Measurements from ENCODE around the gene HIVEP3.

HIVEP3 gene

DNA sequence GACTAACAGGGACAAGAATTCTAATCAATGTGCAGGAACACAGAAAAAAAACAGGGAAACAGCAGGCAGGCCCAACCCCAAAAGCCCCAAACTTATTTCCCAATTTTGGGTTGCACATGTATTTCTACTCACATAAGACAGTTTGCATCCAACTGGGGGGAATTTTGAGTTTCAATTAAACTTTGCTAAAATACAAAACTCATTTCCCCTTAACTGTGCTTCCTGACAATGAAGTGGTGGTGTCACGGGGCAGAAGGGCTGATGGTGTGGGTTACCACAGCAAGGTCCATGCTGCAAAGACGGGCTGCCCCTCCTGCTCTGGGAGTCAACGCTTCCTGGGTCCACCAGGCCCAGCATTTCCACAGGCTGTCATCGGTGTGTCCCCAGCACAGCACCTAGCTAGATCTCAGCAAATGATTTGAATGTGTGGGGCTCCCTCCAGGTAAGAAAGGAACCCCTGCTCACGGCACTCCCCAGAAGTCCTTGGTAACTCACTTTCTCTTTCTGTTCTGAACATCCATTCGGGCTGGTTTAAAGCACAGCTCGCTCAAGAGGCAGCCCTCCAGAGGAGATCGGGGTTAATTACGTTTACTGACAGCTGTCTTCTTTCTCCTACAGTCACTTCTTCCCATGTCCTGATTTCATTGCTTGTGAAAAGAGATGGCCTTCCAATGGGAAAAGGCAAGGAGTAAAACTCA is 27.4 kb downstream of the HIVEP3 start:
- peak; percentile 69 for DNase-seq

DNA sequence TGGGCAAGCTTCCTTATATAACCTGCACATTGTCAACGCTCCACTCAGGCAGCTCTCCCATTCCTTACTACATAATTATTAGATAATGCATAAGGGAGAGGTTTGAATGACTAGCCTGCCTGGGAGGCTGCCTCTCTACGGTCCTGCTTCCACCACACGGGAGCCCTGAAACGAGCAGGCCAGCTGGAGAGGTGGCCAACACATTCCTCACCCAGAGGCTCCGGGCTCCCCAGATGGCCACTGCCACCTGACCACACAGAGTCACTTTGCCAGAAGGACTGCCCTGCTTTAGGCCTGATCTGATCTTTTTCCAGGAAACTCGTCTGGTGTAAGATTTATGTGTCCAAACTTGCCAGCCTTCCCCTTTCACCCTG is 27.9 kb downstream of the HIVEP3 start:
- DNase-seq: no peak

DNA sequence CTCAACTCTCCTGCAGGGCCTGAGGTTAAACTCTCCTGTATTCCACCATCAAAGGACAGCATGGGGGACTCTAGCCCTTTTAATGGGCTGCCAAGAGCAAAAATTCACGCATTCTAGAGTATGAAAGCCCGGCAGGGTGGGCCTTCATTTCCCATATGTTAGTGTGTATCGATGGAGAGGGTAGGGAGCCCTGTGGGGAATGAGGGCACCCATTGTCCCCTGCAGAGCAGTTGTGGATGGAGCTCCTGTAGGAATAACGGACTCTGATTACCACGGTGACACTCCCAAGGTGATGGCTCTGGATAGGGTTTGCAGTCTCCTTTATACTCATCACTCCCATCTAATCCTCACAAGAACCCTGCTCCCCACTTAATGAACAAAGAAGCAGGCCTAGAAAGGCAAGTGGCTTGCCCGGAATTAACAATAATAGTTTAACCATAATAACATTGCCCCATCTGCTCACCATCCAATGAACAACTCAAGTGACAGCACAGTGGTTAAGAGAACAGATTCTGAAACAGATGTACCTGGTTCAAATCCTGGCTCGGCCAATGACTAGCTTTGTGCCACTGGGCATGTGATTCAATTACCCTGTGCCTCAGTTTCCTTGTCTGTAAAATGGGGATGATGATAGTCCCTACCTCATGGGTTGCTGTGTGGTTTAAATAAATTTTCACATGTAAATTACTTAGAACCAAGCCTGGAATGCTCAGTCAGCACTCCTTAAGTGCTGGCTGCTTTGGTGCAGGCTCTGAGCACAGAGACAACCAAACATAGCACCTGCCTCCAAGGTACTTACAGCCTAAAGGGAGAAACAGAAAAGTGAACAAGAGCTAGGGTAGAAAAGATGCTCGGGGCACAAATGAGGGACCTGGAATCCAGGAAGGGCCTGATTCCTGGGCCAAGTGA is 29.0 kb downstream of the HIVEP3 start:
- DNase-seq: no peak

DNA sequence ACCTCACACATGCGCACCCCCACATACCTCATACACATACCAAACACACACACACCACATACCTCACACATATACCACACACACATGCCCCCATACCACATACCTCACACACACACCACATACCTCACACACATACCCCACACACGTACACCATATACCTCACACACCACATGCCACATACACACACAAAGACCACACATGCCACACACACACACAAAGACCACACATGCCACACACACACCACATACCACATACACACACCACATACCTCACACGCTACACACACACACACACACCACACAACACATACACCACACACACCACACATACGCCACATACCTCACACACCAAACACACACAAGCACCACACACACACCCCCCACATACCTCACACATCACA is 30.0 kb downstream of the HIVEP3 start:
- no peak for DNase-seq

DNA sequence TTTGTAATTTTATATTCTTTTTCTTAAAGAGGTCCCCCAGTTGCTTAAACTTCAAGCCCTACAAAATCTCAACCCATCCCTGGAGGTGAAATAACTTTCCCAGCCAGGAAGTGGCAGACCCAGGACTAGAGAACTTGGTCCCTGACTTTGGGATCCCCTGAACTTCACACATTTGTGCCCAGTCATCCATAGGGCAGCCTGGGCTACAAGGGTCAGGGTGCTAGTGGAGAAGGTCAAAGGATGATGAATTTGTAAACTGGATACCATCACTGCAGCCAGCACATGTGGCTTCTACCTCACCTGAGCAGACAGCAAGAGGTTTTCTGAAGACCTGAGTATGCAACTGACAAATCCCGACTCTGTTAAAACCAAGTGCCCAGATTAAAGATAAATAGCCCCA is 31.4 kb downstream of the HIVEP3 start:
- no peak for DNase-seq

DNA sequence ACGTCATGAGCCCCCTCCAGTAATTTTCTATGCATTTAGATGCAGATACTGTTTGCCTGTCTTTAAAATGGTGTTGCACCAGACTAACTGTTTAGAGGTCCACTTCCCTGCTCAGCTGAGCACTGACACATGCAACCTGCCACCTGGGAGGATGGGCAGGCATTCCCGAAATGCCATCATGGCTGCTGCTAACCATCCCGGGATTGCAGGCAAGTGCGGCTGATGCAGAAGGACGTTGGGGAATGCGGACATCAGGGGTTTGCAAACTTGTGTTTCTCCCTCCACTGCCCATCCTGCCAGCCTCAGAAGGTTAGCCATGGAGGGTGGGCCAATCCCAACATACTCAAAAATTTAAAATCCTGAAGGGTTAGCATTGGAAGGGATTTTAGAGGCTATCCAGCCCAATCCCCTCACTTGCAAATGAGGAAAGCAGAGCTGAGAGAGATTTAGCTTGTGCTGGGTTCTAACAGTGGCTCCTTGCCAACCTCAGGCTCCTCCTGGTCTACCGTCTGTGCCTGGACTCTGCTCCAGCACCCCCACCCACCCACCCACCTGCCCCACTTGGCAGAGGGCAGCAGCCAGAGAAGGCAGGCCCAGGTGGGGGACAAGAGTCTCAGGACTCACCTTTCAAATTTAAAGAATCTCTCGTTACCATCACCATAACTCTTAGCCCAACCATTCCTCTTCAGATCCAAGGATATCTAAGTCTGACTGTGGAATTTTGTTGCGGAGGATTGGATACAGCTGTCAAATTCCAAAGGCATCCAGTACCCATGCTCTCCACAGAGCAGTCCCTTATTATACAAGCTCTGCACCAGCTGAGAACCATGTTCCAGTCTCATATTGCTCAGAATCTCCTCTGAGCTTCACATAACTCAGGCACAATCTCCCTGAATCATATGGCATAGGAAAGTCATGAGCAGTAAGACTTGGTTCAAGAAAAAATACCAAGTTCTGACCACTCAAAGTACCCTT is 34.2 kb downstream of the HIVEP3 start:
- no peak for DNase-seq

DNA sequence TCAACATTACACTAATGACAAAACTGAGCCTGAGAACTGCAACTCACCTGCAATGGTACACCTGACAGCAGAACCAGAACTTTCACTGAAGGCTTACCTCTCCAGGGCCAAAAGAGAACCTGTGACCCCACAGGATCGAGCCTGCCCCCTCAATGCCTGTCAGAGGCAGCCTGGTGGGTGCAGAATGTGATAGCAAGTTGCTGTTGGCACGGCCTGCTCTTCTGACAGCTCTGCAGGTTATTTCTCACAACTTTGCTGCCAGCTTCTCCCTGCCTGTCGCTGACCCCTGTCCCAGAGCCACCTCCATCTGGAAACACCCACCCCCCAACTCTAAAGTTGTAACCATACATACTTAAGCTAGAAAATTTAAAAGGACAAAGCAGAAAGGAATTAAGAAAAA is 35.2 kb downstream of the HIVEP3 start:
- no peak for DNase-seq

DNA sequence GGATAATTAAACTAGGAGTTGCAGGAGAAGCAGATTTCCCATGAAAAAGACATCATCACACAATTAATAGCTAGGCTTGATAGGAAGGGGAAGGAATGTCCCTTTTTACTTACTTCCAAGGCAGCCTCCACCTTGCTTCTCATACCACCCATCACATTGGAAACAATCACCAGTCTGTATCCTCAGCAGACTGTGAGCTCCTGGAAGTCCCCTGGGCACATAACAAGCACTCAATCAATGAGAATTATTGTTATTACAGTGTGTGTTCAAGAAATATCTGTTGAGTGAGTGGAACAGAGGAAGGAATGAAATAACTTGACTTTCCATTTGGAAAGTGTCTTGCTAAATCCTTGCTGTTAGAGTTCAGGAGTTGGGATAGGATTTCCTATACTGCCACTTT is 36.2 kb downstream of the HIVEP3 start:
- no peak for DNase-seq

DNA sequence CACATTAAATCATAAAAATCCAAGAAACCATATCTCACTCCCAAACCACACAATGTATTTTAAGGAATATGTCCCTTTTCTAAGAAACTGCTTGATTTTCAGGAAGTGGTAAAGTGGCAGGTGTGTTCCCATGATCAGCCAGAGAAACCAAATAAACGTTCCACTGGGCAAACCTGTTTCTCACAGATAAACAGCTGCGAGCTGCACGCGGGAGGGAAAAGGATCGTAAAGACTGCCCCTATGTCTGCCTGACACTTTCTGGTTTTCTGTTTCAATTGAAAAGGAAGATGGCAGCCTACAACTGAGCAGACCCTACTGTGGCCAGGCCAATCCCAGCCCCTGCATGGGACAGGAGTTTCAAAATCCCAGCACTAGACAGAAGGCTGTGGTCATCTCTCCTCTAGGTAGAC is 36.6 kb downstream of the HIVEP3 start:
- DNase-seq: peak; percentile 38

DNA sequence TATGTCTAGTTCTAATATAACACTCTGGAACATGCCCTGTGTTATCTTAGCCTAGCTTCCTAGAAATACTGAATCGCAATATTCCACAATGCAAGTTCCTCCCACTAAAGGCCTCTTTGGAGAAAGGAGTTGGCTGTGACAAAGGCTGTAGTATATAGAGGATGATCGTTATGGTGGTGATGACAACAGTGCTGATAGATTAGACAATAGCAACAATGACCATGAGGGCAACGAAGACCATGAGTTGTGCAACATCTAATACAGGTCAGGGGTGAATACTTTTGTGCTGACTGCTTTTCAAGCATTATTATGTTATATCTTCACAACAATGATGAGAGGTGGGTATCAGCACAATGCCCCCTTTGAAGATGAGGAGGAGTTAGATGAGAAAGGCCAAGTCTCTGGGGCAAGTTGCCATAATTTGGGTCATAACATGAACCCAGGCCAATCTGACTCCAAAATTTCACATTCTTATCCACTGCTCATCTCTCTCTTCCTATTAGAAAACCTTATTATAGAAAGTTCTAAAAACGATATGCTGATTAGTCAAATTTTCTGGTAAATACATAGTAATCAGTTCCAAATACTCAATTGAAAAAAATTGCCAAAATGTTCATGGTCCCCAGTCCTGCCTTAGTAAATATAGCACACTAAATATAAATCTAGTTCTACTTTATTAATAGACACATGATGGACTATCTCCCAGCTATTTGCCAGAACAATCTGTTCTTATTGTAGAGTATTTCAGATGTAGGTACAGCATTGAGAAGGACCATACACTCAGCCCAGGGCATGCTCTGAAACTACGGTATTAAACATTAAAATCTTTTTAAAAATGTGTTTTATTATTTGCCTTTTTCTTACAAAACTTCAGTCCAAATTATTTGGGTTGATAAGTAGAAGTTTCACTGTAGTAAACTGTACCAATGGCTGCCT is 37.5 kb downstream of the HIVEP3 start:
- DNase-seq: no peak

DNA sequence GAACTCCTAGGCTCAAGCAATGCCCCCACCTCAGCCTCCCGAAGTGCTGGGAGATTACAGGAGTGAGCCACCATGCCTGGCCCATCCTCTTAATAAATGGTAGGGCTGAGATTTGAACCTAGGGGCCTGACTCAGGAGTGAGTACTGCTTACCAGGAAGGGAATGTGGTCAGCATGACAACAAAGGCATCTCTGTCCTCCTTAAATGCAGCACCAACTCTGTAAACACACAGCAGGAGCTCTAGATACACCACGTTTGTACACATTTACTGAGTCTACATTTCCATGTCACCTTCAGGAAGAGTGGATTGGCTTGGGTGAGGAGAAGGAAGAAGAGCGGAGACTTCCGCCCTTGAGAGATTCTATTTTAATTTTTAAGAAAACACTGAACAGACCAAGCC is 38.5 kb downstream of the HIVEP3 start:
- DNase-seq: no peak

DNA sequence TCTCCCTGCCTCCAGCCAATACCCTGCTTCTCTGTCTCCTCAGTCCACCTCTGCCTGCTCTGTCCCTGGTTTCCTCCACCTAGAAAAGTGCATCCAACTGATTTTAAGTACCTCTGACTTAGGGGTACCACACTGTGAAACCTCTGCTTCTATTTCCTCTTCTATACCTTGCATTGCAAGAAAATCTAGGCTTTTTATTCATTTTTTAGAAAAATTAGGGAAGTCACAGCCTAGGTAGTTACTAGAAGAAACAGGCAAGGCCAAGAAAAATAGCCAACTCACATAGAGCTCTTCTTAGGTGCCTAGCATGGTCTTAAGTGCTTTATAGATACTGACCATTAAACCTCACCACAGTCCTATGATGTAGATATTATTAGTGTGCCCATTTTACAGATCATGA is 39.1 kb downstream of the HIVEP3 start:
- no peak for DNase-seq

DNA sequence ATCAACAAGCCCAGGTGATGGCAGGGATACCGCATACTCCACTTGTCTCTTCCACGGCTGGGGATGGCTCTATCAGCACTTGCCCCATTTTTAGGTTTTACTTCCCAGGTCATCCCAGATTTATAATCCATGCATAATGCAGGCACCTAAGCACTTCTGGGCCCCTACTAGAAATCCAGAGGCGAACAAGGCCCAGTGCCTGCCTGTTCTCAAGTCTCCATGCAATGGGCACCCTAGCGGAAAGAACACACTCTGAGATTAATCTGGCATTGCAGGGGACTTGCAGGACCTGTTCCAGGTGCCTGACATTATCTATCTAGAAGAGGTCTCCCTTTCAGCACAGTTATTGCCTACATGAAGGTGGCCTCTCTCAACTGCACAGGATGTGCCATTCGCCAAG is 39.8 kb downstream of the HIVEP3 start:
- DNase-seq: no peak

DNA sequence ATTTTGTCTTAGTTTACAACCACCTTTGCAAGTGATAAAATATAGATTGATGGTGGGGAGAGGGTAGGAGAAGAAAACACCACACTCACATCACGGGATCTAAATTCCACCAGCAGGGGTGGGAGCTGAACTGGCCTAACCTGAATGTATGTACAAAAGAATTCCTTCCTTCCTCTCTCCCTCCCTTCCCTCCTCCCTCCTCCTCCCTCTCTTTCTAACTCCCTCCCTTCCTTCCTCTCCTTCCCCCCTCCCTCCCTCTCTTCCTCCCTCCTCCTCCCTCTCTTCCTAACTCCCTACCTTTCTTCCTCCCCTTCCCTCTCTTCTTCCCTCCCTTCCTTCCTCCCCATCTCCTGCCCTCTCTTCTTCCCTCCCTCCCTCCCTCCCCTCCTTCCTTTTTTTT is 40.2 kb downstream of the HIVEP3 start:
- no peak for DNase-seq

DNA sequence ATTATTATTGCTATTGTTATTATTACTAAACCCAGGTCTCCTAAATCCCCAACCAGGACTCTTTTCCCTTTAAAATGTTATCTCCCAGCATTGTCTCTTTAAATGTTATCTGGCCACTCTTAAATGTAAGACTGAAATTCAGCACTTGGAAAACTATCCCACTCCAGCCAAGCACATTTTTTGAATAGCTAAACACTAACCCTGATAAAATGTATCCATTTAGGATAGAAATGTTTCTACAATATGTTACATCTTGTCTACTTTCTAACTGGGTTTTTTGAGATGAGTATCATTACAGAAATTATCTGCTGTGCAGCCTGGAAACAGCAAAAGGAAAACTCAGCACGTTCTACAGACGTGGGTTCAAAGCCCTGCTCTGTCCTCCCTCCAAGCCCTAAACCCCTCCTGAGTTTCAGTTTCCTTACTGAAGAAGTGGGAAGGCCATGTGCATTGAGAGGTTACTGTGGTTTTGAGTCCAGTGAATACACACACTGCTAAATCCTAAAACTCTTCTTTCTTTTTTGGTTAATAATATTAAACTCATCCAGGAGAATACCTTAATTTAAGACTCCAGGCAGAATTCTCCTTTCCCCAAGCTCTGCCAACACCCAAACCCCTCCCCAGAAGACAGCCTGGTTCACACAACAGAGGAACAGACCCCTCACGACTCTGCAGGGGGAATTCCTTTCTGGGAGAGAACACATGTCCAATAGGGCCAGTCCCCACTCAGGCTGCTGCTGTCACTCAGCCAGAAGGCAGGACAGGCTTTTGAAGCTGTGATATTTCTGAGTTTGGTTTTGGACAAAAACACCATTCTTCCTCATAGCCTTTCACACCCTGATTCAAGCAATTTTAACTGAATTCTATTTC is 41.9 kb downstream of the HIVEP3 start:
- DNase-seq: no peak

DNA sequence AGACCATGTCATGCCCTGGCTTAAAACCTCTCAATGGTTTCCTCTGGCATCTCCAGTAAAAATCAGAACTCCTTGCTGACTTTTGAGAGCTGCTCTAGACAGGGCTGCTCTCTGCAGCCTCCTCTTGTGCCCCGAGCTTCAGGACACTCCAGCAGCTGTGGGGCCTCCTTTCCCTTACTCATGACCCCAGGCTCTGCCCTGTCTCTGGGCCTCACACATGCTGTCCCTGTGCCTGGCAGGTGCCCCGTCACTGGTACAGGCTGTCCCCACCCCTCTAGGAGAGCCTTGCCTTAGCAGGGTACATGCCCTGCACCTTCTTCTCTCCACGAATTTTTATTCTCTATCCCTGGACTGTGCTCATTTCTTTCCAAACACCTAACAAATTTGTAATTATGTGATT is 43.2 kb downstream of the HIVEP3 start:
- no peak for DNase-seq

DNA sequence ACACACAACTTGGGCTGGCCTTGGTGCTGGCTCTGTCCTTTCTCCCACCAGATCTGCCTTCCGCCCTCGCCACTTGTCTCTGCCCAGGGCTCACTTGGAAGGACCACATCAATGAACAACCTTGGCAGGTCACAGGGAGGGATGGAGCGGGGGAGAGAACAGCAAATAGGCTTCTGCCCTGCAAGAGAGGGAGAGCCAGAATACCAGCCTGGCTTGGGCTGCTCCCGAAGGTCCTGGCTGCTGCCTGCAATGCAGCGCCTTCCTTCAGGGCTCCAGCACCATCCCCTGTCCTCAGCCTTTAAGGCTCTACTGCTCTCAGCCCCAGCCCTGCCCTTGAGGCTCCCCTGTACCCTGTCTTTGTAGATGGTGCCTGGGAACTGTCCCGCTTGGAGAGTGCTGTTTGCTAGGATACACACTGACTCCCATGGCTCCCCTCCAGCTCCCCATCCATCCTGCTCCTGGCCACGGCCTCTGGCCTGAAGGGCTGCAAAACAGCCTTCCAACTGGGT is 43.8 kb downstream of the HIVEP3 start:
- no peak for DNase-seq

DNA sequence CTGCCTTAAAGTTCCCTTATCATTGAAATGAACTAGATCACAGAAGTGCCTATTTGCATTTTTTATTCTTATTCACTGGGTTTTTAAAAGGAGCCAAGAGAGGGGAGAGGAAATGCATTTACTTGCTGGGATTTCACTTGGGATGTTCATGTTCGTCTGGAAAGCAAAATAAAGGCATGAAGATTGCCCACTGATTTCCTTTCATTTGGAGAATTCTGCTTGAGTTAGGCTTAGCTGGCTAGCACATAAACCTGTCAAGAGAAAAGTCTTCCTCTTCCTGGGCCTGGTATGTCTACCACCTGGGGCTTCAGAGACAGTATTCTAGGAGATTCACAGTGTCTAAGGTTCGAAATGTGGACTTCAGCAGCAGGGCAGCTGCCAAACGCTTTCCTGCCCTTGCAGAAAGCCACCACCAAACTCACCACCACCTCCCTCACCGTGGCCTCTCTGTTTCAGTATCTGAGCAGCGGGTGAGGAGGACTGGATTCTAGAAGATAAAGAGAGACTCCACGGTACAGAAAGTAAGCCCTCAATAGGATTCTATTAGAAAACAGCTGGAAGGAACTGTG is 44.5 kb downstream of the HIVEP3 start:
- DNase-seq: peak; percentile 46

DNA sequence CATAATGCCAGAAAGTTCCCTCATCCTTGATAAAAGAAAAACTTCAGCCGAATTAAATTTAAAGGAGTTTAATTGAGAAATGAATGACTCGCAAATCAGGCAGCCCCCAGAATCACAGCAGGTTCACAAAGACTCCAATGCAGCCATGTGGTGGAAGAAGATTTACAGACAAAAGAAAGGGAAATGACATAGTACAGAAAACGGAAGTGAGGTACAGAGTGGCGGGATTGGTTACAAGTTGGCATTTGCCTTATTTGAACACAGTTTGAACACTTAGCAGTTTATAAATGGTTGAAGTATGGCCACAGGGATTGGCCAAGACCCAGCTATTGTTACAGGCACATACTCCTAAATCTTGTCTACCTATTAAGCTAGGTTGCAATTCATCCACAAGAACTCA is 46.6 kb downstream of the HIVEP3 start:
- DNase-seq: no peak

DNA sequence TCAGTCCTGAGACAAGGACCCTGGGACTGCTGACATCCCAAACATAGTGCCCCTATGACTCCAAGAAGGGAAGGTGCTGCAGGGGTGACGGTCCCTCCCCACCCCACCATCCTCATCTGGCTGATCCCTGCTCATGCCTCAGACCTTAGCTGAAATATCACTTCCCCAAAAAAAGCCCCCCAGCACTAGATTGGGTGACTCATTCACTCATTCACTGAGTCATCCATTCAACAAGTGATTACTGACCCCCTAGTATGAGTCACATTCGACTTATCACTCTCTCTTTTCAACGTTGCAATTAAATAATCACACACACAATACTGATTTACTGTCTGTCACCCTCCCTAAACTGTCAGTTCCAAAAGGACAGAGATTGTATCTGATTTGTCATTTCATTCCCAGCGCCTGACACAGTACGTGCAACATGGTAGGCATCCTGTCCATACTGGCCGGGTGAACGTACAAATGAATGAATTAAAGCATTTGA is 48.6 kb downstream of the HIVEP3 start:
- DNase-seq: no peak

Measured in RPMI8226 (cell line).